Activated T-cell treated with anti-CD3 and anti-CD28 coated beads, Interleukin-2, amount 50 U/mL, for 4 hours (primary cell): Measurements from ENCODE around the gene FOXF1. TPM values are rescaled to one million over a fixed set of nuclear protein-coding genes. Genes with fewer than 3 reads are reported as not detected.

Source experiments
- ATAC-seq, 2 donors: fragments of 200-7000 bp; cut with Tn5 transposase; one replicate each; pipeline ENCODE4 v1.10.0; 2021
- DNase-seq: peaks from one replicate; pipeline ENCODE4 v3.0.0-alpha.2; 2020
- H3K27me3 Mint-ChIP-seq: one replicate; pipeline ENCODE4 v1.8.0; 2021; ENCODE audit warnings: low read depth, mixed read lengths
- H3K36me3 Mint-ChIP-seq: one replicate; pipeline ENCODE4 v1.8.0; 2022; ENCODE audit warnings: mixed read lengths; ENCODE audit not compliant: insufficient read depth
- H3K4me1 Mint-ChIP-seq: one replicate; pipeline ENCODE4 v1.8.0; 2021; ENCODE audit warnings: low read depth, mixed read lengths
- H3K4me3 Mint-ChIP-seq: one replicate; pipeline ENCODE4 v1.8.0; 2021; ENCODE audit warnings: mild to moderate bottlenecking, moderate library complexity, mixed read lengths
- H3K9me3 Mint-ChIP-seq: one replicate; pipeline ENCODE4 v1.8.0; 2021; ENCODE audit warnings: mixed read lengths
- total RNA-seq, 3 donors: library from RNA; stranded (reverse); gene quantifications; one replicate each; pipeline ENCODE4 v1.2.1, GENCODE V29; 2021

FOXF1 gene
- total RNA-seq, 3 donors from 2014 or later, result 0.05 to 0.08 (median 0.08) TPM

- ATAC-seq (no peak), DNase-seq (no peak)
- Mint-ChIP-seq H3K4me3 (no peak overlapping the region), H3K9me3 (no peaks in the 10 kb centered on the region), H3K36me3 (no peaks in the 10 kb centered on the region), H3K4me1 (peaks cover 24% of the 10 kb centered on the region), H3K27me3 (peaks cover 80% of the 10 kb centered on the region)
Measured at GRCh38 chr16:86505185-86505898, 5.0 kb upstream of the FOXF1 start.

- H3K4me1 Mint-ChIP-seq, result peaks cover 27% of the 10 kb centered on the region
- peak overlapping the region; percentile 43 for H3K4me3 Mint-ChIP-seq
- DNase-seq (no peak), ATAC-seq (no peak)
- peaks cover 75% of the 10 kb centered on the region for H3K27me3 Mint-ChIP-seq
- no peaks in the 10 kb centered on the region for H3K36me3 Mint-ChIP-seq
- H3K9me3 Mint-ChIP-seq, result no peaks in the 10 kb centered on the region
Measured at GRCh38 chr16:86505899-86506864, 4.1 kb upstream of the FOXF1 start.

GRCh38 chr16:86507173-86508027, 2.9 kb upstream of the FOXF1 start:
- ATAC-seq (no peak), DNase-seq (no peak)
- Mint-ChIP-seq H3K36me3 (no peaks in the 10 kb centered on the region), H3K27me3 (peaks cover 72% of the 10 kb centered on the region), H3K4me3 (peak overlapping the region; percentile 68), H3K9me3 (no peaks in the 10 kb centered on the region), H3K4me1 (peaks cover 30% of the 10 kb centered on the region)

DNA sequence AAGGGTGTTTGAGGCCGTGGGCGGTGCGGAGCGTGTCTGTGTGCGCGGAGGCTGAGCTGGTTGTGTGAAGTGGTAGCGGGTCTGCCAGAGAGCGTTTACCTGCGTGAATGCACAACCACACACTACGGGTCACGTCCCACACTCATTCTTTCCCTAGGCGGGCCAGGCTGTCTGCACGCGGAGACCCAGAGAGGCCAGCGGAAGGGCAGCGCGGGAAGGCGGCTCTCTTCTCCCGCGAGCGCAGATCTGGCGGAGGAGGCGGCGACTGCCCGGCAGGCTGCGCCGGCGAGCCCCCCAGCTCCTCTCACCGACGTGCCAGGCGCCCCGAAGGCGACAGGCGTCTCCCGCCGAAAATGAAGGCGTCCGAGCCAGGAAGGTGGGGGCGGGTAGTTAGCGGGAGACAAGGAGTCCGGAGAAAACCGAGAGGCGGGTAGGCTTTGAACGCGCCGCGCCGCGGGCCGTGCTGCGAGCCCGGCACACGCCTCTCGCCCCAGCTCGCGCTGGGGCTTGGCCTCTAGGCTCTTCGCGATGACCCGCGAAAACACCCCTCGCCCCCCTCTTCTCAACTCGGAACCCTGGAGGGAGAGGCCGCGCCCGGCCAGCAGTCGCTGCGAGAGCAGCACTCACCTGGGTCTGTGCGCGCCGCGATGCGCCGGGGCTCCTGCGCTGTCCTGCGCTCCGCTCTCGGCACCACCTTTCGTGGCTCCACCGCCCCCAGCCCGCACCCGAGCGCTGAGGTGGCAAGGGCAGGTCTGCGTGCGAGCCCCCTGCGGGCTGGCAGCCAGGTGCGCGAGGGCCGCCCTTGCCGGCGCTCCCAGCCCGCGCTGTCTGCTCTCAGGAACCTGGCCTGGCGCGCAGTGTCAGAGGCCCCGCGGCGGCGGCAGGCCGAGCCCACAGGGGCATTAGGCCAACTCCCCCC, 2.0 kb upstream of the FOXF1 start:
- Mint-ChIP-seq H3K27me3 (peaks cover 72% of the 10 kb centered on the region), H3K4me1 (peaks cover 30% of the 10 kb centered on the region), H3K4me3 (peak overlapping the region; percentile 68), H3K9me3 (no peaks in the 10 kb centered on the region), H3K36me3 (no peaks in the 10 kb centered on the region)
- ATAC-seq (no peak), DNase-seq (no peak)

- H3K4me3 Mint-ChIP-seq, result peak overlapping the region; percentile 71
- H3K4me1 Mint-ChIP-seq, result peaks cover 33% of the 10 kb centered on the region
- H3K27me3 Mint-ChIP-seq, result peaks cover 70% of the 10 kb centered on the region
- no peaks in the 10 kb centered on the region for H3K36me3 Mint-ChIP-seq
- no peaks in the 10 kb centered on the region for H3K9me3 Mint-ChIP-seq
- ATAC-seq (peak in 1 of 2 donors; percentile 21), DNase-seq (no peak)
Measured at GRCh38 chr16:86508947-86509758, 1.2 kb upstream of the FOXF1 start.

- Mint-ChIP-seq H3K36me3 (no peaks in the 10 kb centered on the region), H3K27me3 (peaks cover 69% of the 10 kb centered on the region), H3K4me1 (peaks cover 33% of the 10 kb centered on the region), H3K9me3 (no peaks in the 10 kb centered on the region), H3K4me3 (peak overlapping the region; percentile 71)
- peak in 1 of 2 donors; percentile 32 for ATAC-seq
- no peak for DNase-seq
Measured at GRCh38 chr16:86509759-86510464, 415 bp upstream of the FOXF1 start.

- peaks cover 66% of the 10 kb centered on the region for H3K27me3 Mint-ChIP-seq
- no peaks in the 10 kb centered on the region for H3K9me3 Mint-ChIP-seq
- DNase-seq, result no peak
- H3K4me1 Mint-ChIP-seq, result peaks cover 21% of the 10 kb centered on the region
- ATAC-seq, result no peak
- H3K4me3 Mint-ChIP-seq, result peak overlapping the region; percentile 57
- no peaks in the 10 kb centered on the region for H3K36me3 Mint-ChIP-seq
Measured at GRCh38 chr16:86511317-86512161, 1.2 kb downstream of the FOXF1 start.

GRCh38 chr16:86512301-86512859, 2.1 kb downstream of the FOXF1 start:
- H3K4me1 Mint-ChIP-seq, result peaks cover 19% of the 10 kb centered on the region
- no peak overlapping the region for H3K4me3 Mint-ChIP-seq
- ATAC-seq (no peak), DNase-seq (no peak)
- H3K27me3 Mint-ChIP-seq, result peaks cover 65% of the 10 kb centered on the region
- no peaks in the 10 kb centered on the region for H3K36me3 Mint-ChIP-seq
- H3K9me3 Mint-ChIP-seq, result no peaks in the 10 kb centered on the region

DNA sequence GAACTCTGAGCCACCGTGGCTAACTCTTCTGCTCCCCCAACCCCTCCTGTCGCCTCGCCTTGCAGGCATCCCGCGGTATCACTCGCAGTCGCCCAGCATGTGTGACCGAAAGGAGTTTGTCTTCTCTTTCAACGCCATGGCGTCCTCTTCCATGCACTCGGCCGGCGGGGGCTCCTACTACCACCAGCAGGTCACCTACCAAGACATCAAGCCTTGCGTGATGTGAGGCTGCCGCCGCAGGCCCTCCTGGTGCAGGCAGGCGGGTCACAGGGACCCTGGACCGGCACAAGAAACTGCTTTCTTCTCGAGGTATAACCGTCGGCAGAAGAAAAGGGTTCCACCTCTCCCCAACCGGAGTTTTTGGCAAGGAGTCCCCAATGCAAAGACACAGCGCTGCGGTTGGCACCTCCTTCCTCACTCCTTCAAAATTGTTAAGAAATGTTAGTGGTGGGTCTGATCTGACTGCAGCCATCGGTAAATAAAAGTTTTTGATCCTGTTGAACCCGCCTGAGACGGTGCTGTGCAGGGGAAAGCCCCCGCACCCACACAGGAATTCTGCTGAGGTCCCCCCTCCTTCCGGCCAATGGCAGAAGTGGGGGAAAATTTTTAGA, 2.6 kb downstream of the FOXF1 start:
- Mint-ChIP-seq H3K4me3 (no peak overlapping the region), H3K4me1 (peaks cover 14% of the 10 kb centered on the region), H3K9me3 (no peaks in the 10 kb centered on the region), H3K27me3 (peaks cover 65% of the 10 kb centered on the region), H3K36me3 (no peaks in the 10 kb centered on the region)
- ATAC-seq (no peak), DNase-seq (no peak)

DNA sequence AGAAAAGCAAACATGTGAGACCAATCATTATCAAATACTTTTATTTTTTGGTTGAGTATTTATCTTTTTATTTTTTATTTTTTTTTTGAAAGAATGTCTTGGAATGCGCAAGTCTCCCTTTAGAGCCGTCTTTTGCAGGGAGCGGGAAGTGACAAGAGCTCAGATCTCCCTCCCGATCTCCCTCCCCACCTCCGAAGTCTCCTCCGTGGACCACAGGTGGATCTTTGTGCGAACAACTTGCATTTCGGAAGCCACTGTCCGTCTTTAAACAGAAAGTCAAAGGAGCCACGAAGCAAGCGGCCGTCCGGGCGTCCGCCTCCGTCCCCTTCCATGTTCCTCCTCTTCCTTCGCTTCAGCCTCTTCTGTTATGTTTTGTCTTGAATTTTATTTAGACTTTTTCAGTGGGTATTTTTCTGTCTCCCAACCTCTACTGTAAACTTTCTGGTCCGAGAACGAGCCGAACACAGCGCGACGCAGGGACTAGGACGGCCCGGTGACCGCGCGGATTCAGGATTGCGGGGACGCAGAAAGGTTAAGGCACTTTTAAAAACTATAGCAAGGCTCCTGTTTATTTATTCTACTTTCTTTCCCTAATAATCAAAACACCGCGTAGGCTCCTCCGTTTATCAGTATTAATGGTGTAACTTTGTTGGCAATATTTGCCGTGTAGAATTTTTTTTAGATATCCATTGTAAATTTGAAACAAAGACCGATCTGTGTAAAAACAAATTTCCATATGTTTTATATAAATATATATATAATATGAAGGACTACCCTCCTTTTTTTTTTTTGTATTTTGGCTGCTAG, 3.3 kb downstream of the FOXF1 start:
- Mint-ChIP-seq H3K36me3 (no peaks in the 10 kb centered on the region), H3K4me1 (peaks cover 13% of the 10 kb centered on the region), H3K4me3 (no peak overlapping the region)

More for the DNA sequence above, 3.3 kb downstream of the FOXF1 start:
- ATAC-seq (no peak), DNase-seq (no peak)
- Mint-ChIP-seq H3K27me3 (peaks cover 71% of the 10 kb centered on the region), H3K9me3 (no peaks in the 10 kb centered on the region)
